ENCODE results near the gene LRRC45. TPM values are rescaled to one million over a fixed set of nuclear protein-coding genes. Genes with fewer than 3 reads are reported as not detected.
A peak's percentile ranks its signal among the peaks of the same experiment; 100 is the strongest.

Gene LRRC45
- total RNA-seq, 6 experiments from 2014 or later, result 6.8 to 10.5 (median 10.0) TPM

DNA sequence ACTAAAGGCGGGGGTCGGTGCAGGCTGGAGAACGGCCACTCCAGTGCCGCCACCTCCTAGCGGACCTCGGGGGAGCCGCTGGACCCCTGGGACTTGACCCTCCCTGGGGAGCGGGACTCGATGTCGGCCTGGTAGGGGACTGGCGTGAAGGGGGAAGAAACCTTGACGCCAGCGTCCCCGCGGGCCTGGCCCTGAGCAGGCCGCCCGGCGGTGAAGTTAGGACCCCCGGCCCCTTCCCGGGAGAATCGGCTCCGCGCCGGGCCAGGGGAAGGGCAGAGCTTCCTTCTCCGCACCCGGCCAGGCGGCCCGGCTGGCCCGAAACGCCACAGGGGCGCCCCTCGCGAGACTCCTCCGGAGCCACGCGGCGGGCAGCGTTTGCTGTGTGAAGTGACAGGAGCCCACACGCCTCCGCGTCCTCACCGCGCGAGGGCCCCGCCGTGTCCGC, 42.1 kb downstream of the LRRC45 start:
- Mint-ChIP-seq H3K9me3 (no peaks in the 10 kb centered on the region), H3K27me3 (ENCODE audit: insufficient read depth) (peaks cover 5% of the 10 kb centered on the region; the same call in 1 of the 2 replicates), H3K4me1 (ENCODE audit: low read depth) (no peaks in the 10 kb centered on the region), H3K27ac (no peak overlapping the region), H3K36me3 (ENCODE audit: low read depth) (peaks cover 1% of the 10 kb centered on the region; the same call in 1 of the 2 replicates), H3K4me3 (peak overlapping the region; percentile 76)
- TF ChIP-seq, protein P1, sequence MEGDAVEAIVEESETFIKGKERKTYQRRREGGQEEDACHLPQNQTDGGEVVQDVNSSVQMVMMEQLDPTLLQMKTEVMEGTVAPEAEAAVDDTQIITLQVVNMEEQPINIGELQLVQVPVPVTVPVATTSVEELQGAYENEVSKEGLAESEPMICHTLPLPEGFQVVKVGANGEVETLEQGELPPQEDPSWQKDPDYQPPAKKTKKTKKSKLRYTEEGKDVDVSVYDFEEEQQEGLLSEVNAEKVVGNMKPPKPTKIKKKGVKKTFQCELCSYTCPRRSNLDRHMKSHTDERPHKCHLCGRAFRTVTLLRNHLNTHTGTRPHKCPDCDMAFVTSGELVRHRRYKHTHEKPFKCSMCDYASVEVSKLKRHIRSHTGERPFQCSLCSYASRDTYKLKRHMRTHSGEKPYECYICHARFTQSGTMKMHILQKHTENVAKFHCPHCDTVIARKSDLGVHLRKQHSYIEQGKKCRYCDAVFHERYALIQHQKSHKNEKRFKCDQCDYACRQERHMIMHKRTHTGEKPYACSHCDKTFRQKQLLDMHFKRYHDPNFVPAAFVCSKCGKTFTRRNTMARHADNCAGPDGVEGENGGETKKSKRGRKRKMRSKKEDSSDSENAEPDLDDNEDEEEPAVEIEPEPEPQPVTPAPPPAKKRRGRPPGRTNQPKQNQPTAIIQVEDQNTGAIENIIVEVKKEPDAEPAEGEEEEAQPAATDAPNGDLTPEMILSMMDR (IDR thresholded peaks at IDR 0.05), result no peak
- no peak for DNase-seq

DNA sequence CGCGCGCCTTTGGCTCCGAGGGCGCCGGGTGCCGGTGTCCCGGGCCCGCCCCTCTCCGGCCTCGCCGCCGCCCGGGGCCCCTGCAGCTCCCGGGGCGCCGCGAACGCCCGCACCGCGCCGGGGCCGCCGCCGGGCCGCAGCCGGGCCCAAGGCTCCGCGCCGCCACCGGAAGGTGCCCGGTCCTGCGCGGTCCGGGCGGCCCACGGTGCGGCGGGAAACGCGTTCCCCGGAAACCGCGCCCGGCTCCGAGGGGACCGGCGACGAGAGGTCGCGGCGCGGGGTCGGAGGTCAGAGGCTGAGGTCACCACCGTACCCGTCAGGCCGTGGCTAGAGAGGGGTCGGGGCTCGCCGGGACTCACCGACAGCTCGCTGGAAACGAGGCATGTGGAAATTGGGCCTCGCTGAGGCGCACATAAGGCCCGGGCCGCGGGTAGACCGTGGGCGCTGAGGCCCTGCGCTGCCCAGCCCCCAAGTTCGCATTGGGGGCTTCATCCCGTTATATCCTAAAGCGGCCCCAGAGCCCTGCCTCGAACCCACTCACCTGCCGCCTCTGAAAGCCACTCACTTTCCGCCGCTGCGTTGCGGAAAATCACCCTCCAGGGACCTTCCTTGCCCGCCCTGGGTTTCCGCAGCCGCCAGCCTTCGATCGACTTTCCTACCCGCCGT, 42.7 kb downstream of the LRRC45 start, which contains the start of gene DUS1L:
Gene DUS1L, minus strand, starts transcription at position 167 of the 666 bp plus-strand sequence. CDS start 745 bp downstream, outside the sequence.
- DNase-seq, result no peak
- peak within 1 kb of the TSS; percentile 56 for H3K27ac Mint-ChIP-seq

DNA sequence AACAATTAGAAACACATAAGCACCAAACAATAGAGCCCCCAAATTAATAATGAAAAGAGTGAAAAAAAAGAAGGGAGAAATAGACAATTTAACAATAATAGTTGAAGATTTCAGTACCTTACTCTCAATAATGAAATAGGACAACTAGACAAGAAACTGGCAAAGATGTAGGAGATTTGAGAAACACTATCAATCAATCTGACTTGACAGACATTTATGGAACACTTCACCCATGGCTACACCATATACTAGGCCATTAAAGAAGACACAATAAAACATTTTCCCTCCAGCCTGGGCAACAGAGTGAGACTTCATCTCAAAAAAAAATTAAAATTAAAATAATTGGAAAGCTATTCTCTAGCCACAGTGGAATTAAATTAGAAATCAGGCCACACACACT, 47.5 kb downstream of the LRRC45 start:
- Mint-ChIP-seq H3K4me3 (no peak overlapping the region), H3K27me3 (ENCODE audit: insufficient read depth) (peaks cover 8% of the 10 kb centered on the region), H3K27ac (no peak overlapping the region), H3K4me1 (ENCODE audit: low read depth) (no peaks in the 10 kb centered on the region), H3K36me3 (ENCODE audit: low read depth) (no peaks in the 10 kb centered on the region), H3K9me3 (no peaks in the 10 kb centered on the region)
- TF ChIP-seq, protein P1 (IDR thresholded peaks at IDR 0.05), result no peak
- no peak for DNase-seq

More for the DNA sequence above, 42.7 kb downstream of the LRRC45 start, which contains the start of gene DUS1L:
- Mint-ChIP-seq H3K9me3 (no peaks in the 10 kb centered on the region), H3K36me3 (ENCODE audit: low read depth) (no peaks in the 10 kb centered on the region), H3K4me3 (peak within 1 kb of the TSS; percentile 76), H3K4me1 (ENCODE audit: low read depth) (no peaks in the 10 kb centered on the region), H3K27me3 (ENCODE audit: insufficient read depth) (peaks cover 4% of the 10 kb centered on the region; the same call in 1 of the 2 replicates)
- TF ChIP-seq, protein P1 (IDR thresholded peaks at IDR 0.05), result no peak

DNA sequence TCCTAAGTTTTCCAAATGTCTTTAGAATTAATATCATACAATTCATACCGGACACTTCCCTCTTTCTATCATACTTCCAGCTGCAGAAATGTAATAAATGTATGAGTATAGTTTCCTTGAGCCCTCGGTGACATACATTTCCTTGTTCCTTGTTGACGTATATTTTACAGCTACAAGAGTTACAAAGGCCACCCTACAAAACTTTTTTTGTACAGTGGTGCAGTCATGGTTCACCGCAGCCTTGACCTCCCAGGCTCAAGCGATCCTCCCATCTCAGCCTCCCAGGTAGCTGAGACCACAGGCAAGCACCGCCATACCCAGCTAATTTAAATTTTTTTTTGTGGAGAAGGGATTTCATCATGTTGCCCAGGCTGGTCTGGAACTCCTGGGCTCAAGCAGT, 49.7 kb downstream of the LRRC45 start:
- TF ChIP-seq, protein P1 (IDR thresholded peaks at IDR 0.05), result no peak
- no peak for DNase-seq
- peaks cover 15% of the 10 kb centered on the region for H3K27me3 Mint-ChIP-seq (ENCODE audit: insufficient read depth)
- H3K9me3 Mint-ChIP-seq, result no peaks in the 10 kb centered on the region
- H3K4me1 Mint-ChIP-seq (ENCODE audit: low read depth), result no peaks in the 10 kb centered on the region
- no peak overlapping the region for H3K27ac Mint-ChIP-seq
- H3K4me3 Mint-ChIP-seq, result no peak overlapping the region
- no peaks in the 10 kb centered on the region for H3K36me3 Mint-ChIP-seq (ENCODE audit: low read depth)

DNA sequence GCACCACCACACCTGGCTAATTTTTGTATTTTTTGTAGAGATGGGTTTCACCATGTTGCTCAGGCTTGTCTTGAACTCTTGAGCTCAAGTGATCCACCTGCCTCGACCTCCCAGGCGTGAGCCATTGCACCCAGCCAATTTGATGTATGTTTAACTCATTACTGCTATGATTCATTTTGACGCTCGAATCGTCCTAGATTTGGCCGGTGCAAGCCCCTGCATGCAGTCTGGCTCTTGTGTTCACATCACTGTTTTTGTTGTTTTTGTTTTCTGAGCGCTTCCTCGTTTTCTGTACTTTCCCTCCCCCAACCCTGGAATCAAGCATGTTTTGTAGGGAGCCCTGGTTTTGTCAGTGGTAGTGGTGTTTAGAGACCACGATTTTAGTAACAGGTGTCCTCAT, 50.3 kb downstream of the LRRC45 start:
- H3K27ac Mint-ChIP-seq, result no peak overlapping the region
- no peak overlapping the region for H3K4me3 Mint-ChIP-seq

More for the DNA sequence above, 50.3 kb downstream of the LRRC45 start:
- Mint-ChIP-seq H3K4me1 (ENCODE audit: low read depth) (no peaks in the 10 kb centered on the region), H3K9me3 (no peaks in the 10 kb centered on the region), H3K27me3 (ENCODE audit: insufficient read depth) (peaks cover 15% of the 10 kb centered on the region), H3K36me3 (ENCODE audit: low read depth) (0 out of 2 replicates have a peak, but pooled peaks cover 4% of the 10 kb centered on the region)
- DNase-seq, result no peak
- TF ChIP-seq, protein P1 (IDR thresholded peaks at IDR 0.05), result no peak
